ENCODE results near the gene SLC4A4. TPM values are rescaled to one million over a fixed set of nuclear protein-coding genes. Genes with fewer than 3 reads are reported as not detected.

SLC4A4 gene
- polyA plus RNA-seq, 1 donor (not counting 4 experiments of a cell fraction or from before 2014, with no cell fraction given) = 0.29 TPM

- FAIRE-seq (no peak), DNase-seq (ENCODE audit: low read depth, low spot score) (no peak)
- Histone ChIP-seq H3K4me1 (ENCODE audit: control insufficient read depth, extremely low read depth, insufficient read depth, low read length) (no peaks in the 10 kb centered on the region), H3K9ac (ENCODE audit: control insufficient read depth, extremely low read depth, insufficient read depth, low read length) (no peak overlapping the region), H3K27ac (ENCODE audit: control insufficient read depth, insufficient read depth, low read length) (no peak overlapping the region), H3K9me1 (ENCODE audit: control insufficient read depth, extremely low read depth, insufficient read depth, low read length) (no peaks in the 10 kb centered on the region), H3K79me2 (ENCODE audit: control insufficient read depth, insufficient read depth, low read length) (no peaks in the 10 kb centered on the region), H3K4me3 (ENCODE audit: control insufficient read depth in 2 of 3, extremely low read depth in 1 of 3, insufficient read depth in 2 of 3, low read depth in 1 of 3, low read length in 3 of 3) (no peak overlapping the region), H4K20me1 (ENCODE audit: control insufficient read depth, extremely low read depth, insufficient read depth, low read length) (no peaks in the 10 kb centered on the region), H3K4me2 (ENCODE audit: control insufficient read depth, extremely low read depth, insufficient read depth, low read depth, low read length) (no peak overlapping the region), H2AFZ (ENCODE audit: control insufficient read depth, low read length) (no peak overlapping the region), H3K27me3 (ENCODE audit: control insufficient read depth, extremely low read depth, insufficient read depth, low read length) (no peaks in the 10 kb centered on the region), H3K36me3 (ENCODE audit: control insufficient read depth in 2 of 2, extremely low read depth in 1 of 2, insufficient read depth in 2 of 2, low read length in 2 of 2) (no peaks in the 10 kb centered on the region), H3K9me3 (ENCODE audit: control insufficient read depth, low read depth, low read length) (no peaks in the 10 kb centered on the region)
- dilution Hi-C loops (cut with MboI; ENCODE audit: extremely low pct_ligation_motif_present, low sequenced_read_pairs) = no loop called here
- no peak for TF ChIP-seq EZH2 (IDR thresholded peaks at IDR 0.05; ENCODE audit: low read length)
- TF ChIP-seq CTCF (optimal IDR thresholded peaks at IDR 0.05 in 1 of 3, IDR thresholded peaks at IDR 0.05 in 1 of 3, conservative IDR thresholded peaks at IDR 0.05 in 1 of 3; ENCODE audit: extremely low read depth in 1 of 3, insufficient read depth in 2 of 3, low read length in 3 of 3) = no peak
Measured at GRCh38 chr4:71356924-71357663, 18.3 kb downstream of the SLC4A4 start.

GRCh38 chr4:71360844-71361243 lies 22.0 kb downstream of the SLC4A4 start:
- dilution Hi-C loops (cut with MboI; ENCODE audit: extremely low pct_ligation_motif_present, low sequenced_read_pairs) = no loop called here
- H4K20me1 ChIP-seq (ENCODE audit: control insufficient read depth, extremely low read depth, insufficient read depth, low read length) = no peaks in the 10 kb centered on the region
- FAIRE-seq (no peak), DNase-seq (ENCODE audit: low read depth, low spot score) (no peak)
- H3K9me1 ChIP-seq (ENCODE audit: control insufficient read depth, extremely low read depth, insufficient read depth, low read length) = no peaks in the 10 kb centered on the region
- no peak overlapping the region for H3K4me3 ChIP-seq (ENCODE audit: control insufficient read depth in 2 of 3, extremely low read depth in 1 of 3, insufficient read depth in 2 of 3, low read depth in 1 of 3, low read length in 3 of 3)
- H3K4me1 ChIP-seq (ENCODE audit: control insufficient read depth, extremely low read depth, insufficient read depth, low read length) = no peaks in the 10 kb centered on the region
- peak overlapping the region; percentile 56 for H2AFZ ChIP-seq (ENCODE audit: control insufficient read depth, low read length)
- H3K27ac ChIP-seq (ENCODE audit: control insufficient read depth, insufficient read depth, low read length) = no peak overlapping the region
- no peaks in the 10 kb centered on the region for H3K9me3 ChIP-seq (ENCODE audit: control insufficient read depth, low read depth, low read length)
- no peaks in the 10 kb centered on the region for H3K27me3 ChIP-seq (ENCODE audit: control insufficient read depth, extremely low read depth, insufficient read depth, low read length)
- H3K4me2 ChIP-seq (ENCODE audit: control insufficient read depth, extremely low read depth, insufficient read depth, low read depth, low read length) = no peak overlapping the region
- H3K9ac ChIP-seq (ENCODE audit: control insufficient read depth, extremely low read depth, insufficient read depth, low read length) = no peak overlapping the region
- TF ChIP-seq CTCF (optimal IDR thresholded peaks at IDR 0.05 in 1 of 3, IDR thresholded peaks at IDR 0.05 in 1 of 3, conservative IDR thresholded peaks at IDR 0.05 in 1 of 3; ENCODE audit: extremely low read depth in 1 of 3, insufficient read depth in 2 of 3, low read length in 3 of 3) (no peak), EZH2 (IDR thresholded peaks at IDR 0.05; ENCODE audit: low read length) (no peak)
- no peaks in the 10 kb centered on the region for H3K79me2 ChIP-seq (ENCODE audit: control insufficient read depth, insufficient read depth, low read length)
- no peaks in the 10 kb centered on the region for H3K36me3 ChIP-seq (ENCODE audit: control insufficient read depth in 2 of 2, extremely low read depth in 1 of 2, insufficient read depth in 2 of 2, low read length in 2 of 2)
